Smooth muscle cell of the brain vasculature (primary cell): ENCODE measurements around the gene MKRN1.
"Not testable (repeated sequence)": the region's sequence is repeated elsewhere in the genome, so short reads cannot be mapped to it uniquely, and the experiment has no call there.

Experiments
- DNase-seq: peaks from one replicate; pipeline ENCODE4 v3.0.0-alpha.2; 2012; ENCODE audit warnings: low read depth, low spot score

Gene MKRN1

GRCh38 chr7:140484951-140485499, 5.7 kb upstream of the MKRN1 start:
- DNase-seq = no peak

GRCh38 chr7:140484479-140484878, 5.2 kb upstream of the MKRN1 start:
- no peak for DNase-seq

GRCh38 chr7:140479739-140480084, 407 bp upstream of the MKRN1 start:
- DNase-seq = no peak

- no peak for DNase-seq
Observed at GRCh38 chr7:140478246-140479061, 851 bp downstream of the MKRN1 start.

- DNase-seq = no peak
Observed at GRCh38 chr7:140476698-140477261, 2.5 kb downstream of the MKRN1 start.

- no peak for DNase-seq
Observed at GRCh38 chr7:140475747-140476333, 3.5 kb downstream of the MKRN1 start.

- no peak for DNase-seq
Observed at GRCh38 chr7:140463111-140463510, 16.2 kb downstream of the MKRN1 start.

- no peak for DNase-seq
Observed at GRCh38 chr7:140458916-140459315, 20.4 kb downstream of the MKRN1 start.

- DNase-seq = no peak
Observed at GRCh38 chr7:140458201-140458600, 21.1 kb downstream of the MKRN1 start.

GRCh38 chr7:140456551-140457051, 22.7 kb downstream of the MKRN1 start:
- DNase-seq = no peak

- DNase-seq = no peak
Observed at GRCh38 chr7:140455743-140456142, 23.6 kb downstream of the MKRN1 start.

GRCh38 chr7:140454657-140455015, 24.7 kb downstream of the MKRN1 start:
- DNase-seq = no peak

GRCh38 chr7:140453785-140454656, 25.3 kb downstream of the MKRN1 start:
- not testable (repeated sequence) for DNase-seq

GRCh38 chr7:140453273-140453672, 26.0 kb downstream of the MKRN1 start:
- no peak for DNase-seq

GRCh38 chr7:140451716-140452115, 27.6 kb downstream of the MKRN1 start:
- DNase-seq = no peak

- DNase-seq = no peak
Observed at GRCh38 chr7:140448781-140449480, 30.4 kb downstream of the MKRN1 start.

GRCh38 chr7:140447841-140448240, 31.5 kb downstream of the MKRN1 start:
- DNase-seq = no peak

- DNase-seq = no peak
Observed at GRCh38 chr7:140446467-140446866, 32.8 kb downstream of the MKRN1 start.

- no peak for DNase-seq
Observed at GRCh38 chr7:140441519-140441918, 37.8 kb downstream of the MKRN1 start.

- no peak for DNase-seq
Observed at GRCh38 chr7:140440593-140440992, 38.7 kb downstream of the MKRN1 start.

- no peak for DNase-seq
Observed at GRCh38 chr7:140439359-140439758, 39.9 kb downstream of the MKRN1 start.
